Suprapubic skin (tissue), 4 donors: Measurements from ENCODE around the gene HLA-A. TPM values are rescaled to one million over a fixed set of nuclear protein-coding genes. Genes with fewer than 3 reads are reported as not detected.

Experiments used
- DNase-seq, 2 donors: peaks; one replicate each; pipeline ENCODE4 v3.0.0-alpha.2; 2019; ENCODE audit warnings: low spot score in 2 of 2
- H3K27ac ChIP-seq: fragments of 200-600 bp; sonication (generic); one replicate; pipeline ENCODE4 v1.5.1; 2019
- H3K27me3 ChIP-seq: fragments of 200-600 bp; sonication (generic); one replicate; pipeline ENCODE4 v1.5.1; 2019
- H3K36me3 ChIP-seq: fragments of 200-600 bp; sonication (generic); one replicate; pipeline ENCODE4 v1.5.1; 2019
- H3K4me1 ChIP-seq: fragments of 200-600 bp; sonication (generic); one replicate; pipeline ENCODE4 v1.5.1; 2019
- H3K4me3 ChIP-seq: fragments of 200-600 bp; sonication (generic); one replicate; pipeline ENCODE4 v1.5.1; 2019; ENCODE audit warnings: mild to moderate bottlenecking
- H3K9me3 ChIP-seq: fragments of 200-600 bp; sonication (generic); one replicate; pipeline ENCODE4 v1.5.1; 2019
- EP300 ChIP-seq: sonication (generic); formaldehyde crosslinking; IDR thresholded peaks from one replicate; pipeline ENCODE4 v1.6.1; 2017; ENCODE audit warnings: antibody characterized with exemption
- POLR2A ChIP-seq, 2 donors: fragments of 450-650 bp; IDR thresholded peaks; one replicate each; pipeline ENCODE4 v1.6.1; 2017; ENCODE audit warnings: antibody characterized with exemption in 2 of 2, mild to moderate bottlenecking in 2 of 2, moderate library complexity in 2 of 2
- POLR2AphosphoS5 ChIP-seq, 3 donors: sonication (generic); formaldehyde crosslinking; IDR thresholded peaks; one replicate each; pipeline ENCODE4 v1.6.1; 2017; ENCODE audit warnings: antibody characterized with exemption in 3 of 3
- WGBS: methylation state at CpG from one replicate; pipeline ENCODE4 v1.1.5; 2018; 5-methylcytosine and 5-hydroxymethylcytosine counted together
- total RNA-seq, 4 donors: library from RNA; depleted of rRNA; stranded (reverse); fragments of >200 nt; gene quantifications; one replicate each; pipeline ENCODE4 v1.1.0, GENCODE V29; 2016
- TF ChIP-seq, protein P1 (sequence below), 2 donors: fragments of 200-600 bp in 1 of 2; fragments of 450-650 bp in 1 of 2; sonication (generic) in 1 of 2; IDR thresholded peaks; one replicate each; pipeline ENCODE4 v1.5.1; 2016 to 2019; ENCODE audit warnings: antibody characterized with exemption in 2 of 2, mild to moderate bottlenecking in 1 of 2, moderate library complexity in 1 of 2

HLA-A gene
- total RNA-seq, 4 donors from 2014 or later, result 455 to 546 (median 499) TPM

DNA sequence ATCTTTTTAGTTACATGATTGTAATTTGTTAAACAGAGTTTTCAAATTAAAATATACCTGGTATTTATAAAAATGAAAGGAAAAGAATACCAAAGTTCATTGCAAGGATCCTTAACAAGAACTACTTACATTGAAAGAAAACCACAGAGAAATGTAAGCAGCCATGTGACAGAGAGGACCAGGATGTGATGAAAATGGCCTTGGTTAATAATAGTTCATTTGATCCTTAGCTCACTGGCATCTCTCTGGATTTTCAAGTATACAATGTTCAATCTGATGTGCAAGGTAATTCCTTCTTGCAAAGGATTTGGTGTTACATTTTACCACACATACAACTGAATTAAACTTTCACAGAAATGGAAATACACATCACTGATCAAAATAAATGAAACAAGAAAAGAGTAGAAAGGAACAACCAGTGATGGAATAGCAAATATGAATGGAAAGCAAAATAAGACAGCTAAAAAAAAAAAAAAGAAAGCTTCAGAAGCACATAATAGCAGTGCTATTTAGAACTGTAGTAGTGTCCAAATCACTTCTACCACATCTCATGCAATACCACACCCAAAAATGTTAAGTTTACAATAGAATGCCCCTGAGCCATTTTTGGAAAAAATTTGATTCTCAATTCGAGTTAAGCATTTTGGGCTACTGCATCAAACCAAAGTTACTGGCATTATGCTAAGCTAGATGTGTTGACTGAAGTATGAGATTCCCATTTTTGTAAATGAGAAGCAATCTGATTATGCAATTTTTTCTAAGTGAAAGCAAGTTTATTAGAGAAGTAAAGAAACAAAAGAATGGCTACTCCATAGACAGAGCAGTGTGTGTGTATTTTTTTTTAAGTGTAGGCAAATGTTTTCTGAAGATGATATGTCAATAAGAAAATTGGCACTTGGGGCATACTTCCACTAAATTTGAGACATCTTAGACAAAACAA lies 22.6 kb upstream of the HLA-A start:
- no peaks in the 10 kb centered on the region for H3K27me3 ChIP-seq
- DNase-seq, result no peak
- no CpG with 5 or more reads among the region's 1 CpG for WGBS
- no peak for TF ChIP-seq EP300
- no peak for TF ChIP-seq POLR2AphosphoS5 (IDR thresholded peaks at IDR 0.05)
- TF ChIP-seq, protein P1, sequence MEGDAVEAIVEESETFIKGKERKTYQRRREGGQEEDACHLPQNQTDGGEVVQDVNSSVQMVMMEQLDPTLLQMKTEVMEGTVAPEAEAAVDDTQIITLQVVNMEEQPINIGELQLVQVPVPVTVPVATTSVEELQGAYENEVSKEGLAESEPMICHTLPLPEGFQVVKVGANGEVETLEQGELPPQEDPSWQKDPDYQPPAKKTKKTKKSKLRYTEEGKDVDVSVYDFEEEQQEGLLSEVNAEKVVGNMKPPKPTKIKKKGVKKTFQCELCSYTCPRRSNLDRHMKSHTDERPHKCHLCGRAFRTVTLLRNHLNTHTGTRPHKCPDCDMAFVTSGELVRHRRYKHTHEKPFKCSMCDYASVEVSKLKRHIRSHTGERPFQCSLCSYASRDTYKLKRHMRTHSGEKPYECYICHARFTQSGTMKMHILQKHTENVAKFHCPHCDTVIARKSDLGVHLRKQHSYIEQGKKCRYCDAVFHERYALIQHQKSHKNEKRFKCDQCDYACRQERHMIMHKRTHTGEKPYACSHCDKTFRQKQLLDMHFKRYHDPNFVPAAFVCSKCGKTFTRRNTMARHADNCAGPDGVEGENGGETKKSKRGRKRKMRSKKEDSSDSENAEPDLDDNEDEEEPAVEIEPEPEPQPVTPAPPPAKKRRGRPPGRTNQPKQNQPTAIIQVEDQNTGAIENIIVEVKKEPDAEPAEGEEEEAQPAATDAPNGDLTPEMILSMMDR (IDR thresholded peaks at IDR 0.05), result no peak
- no peak for TF ChIP-seq POLR2A (IDR thresholded peaks at IDR 0.05)
- H3K36me3 ChIP-seq, result no peaks in the 10 kb centered on the region
- no peaks in the 10 kb centered on the region for H3K4me1 ChIP-seq
- H3K27ac ChIP-seq, result no peak overlapping the region
- no peak overlapping the region for H3K4me3 ChIP-seq
- H3K9me3 ChIP-seq, result no peaks in the 10 kb centered on the region

DNA sequence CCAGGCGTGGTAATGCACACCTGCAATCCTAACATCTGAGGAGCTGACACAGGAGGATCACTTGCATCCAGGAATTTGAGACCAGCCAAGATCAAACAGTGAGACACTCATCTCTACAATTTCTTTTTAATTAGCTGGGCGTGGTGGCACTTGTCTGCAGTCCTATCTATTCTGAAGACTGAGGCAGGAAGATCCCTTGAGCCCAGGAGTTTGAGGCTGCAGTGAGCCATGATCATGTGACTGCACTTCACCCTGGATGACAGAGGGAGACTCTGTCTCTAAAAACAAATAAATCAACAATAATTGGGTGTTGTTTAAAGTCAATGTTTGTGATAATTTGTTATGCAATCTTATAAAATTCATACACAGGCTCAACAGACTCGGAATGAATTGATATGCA lies 18.0 kb upstream of the HLA-A start:
- Histone ChIP-seq H3K27me3 (no peaks in the 10 kb centered on the region), H3K36me3 (no peaks in the 10 kb centered on the region), H3K4me1 (no peaks in the 10 kb centered on the region), H3K27ac (no peak overlapping the region), H3K9me3 (no peaks in the 10 kb centered on the region), H3K4me3 (no peak overlapping the region)
- DNase-seq, result no peak
- TF ChIP-seq EP300 (no peak), POLR2AphosphoS5 (IDR thresholded peaks at IDR 0.05) (no peak), POLR2A (IDR thresholded peaks at IDR 0.05) (no peak)
- TF ChIP-seq, protein P1 (IDR thresholded peaks at IDR 0.05), result no peak
- no CpG with 5 or more reads among the region's 3 CpGs for WGBS

DNA sequence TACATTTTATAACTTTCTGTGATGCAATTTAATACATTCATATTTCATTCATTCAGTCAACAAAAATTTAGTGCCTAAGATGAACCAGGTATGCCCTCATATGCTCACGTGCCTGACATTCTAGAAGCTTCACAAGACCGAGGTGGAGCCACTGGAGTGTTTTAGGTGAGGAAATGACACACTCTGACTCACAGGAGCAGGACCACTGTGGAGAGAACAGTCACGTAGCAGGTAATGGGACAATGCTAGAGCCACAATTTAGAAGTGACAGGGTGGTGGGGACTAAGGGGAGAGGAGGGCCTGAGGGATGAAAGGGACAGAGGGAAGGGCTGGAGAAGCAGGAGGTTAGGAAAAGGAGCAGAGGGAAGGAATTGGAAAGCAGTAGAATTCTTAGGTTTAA lies 17.6 kb upstream of the HLA-A start:
- Histone ChIP-seq H3K4me1 (no peaks in the 10 kb centered on the region), H3K9me3 (no peaks in the 10 kb centered on the region), H3K27ac (no peak overlapping the region), H3K36me3 (no peaks in the 10 kb centered on the region), H3K27me3 (no peaks in the 10 kb centered on the region), H3K4me3 (no peak overlapping the region)
- TF ChIP-seq POLR2AphosphoS5 (IDR thresholded peaks at IDR 0.05), result no peak
- WGBS, result no CpG with 5 or more reads among the region's 3 CpGs
- no peak for DNase-seq

DNA sequence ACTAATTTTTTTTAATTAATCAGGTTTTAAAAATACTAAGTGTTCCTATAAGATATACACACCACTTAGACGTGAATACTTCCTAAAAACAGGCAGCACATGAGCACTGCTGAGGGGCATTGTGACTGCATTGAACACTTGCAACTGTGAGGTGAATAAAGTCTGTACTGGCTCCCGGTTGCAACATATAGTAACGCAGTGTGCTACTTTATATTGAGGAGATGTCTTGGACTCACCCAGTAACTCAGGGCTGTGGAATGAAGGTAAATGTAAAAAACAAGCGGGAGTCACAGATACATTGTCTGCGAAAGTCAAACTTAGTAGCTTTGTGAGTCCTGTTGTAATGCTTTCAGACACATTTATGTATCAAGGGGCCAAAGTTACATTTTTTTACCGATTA lies 17.0 kb upstream of the HLA-A start:
- no peaks in the 10 kb centered on the region for H3K36me3 ChIP-seq
- no peaks in the 10 kb centered on the region for H3K4me1 ChIP-seq
- H3K27ac ChIP-seq, result no peak overlapping the region

DNA sequence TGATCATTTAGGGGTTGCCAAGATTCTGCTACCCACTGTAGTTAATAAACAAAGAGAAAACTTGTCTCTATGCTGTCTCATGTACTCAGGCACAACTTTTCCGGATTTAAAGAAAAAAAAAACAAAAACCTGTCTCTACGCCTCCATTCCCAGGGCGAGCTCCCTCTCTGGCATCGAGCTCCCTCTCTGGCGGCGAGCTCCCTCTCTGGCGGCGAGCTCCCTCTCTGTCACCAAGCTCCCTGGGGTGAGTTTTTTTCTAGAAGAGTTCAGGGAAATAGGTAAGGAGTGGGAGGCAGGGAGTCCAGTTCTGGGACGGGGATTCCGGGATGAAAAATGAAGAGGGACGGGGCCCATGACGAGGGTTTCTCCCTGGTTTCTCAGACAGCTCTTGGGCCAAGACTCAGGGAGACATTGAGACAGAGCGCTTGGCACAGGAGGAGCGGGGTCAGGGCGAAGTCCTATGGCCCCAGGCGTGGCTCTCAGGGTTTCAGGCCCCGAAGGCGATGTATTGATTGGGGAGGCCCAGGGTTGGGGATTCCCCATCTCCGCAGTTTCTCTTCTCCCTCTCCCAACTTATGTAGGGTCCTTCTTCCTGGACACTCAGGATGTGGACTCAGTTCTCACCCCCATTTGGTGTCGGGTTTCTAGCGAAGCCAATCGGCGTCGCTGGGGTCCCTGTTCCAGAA lies 16.5 kb upstream of the HLA-A start:
- DNase-seq, result no peak
- no peaks in the 10 kb centered on the region for H3K36me3 ChIP-seq
- whole genome bisulfite sequencing, result no CpG with 5 or more reads among the region's 24 CpGs

More for the DNA sequence above, 17.0 kb upstream of the HLA-A start:
- TF ChIP-seq POLR2A (IDR thresholded peaks at IDR 0.05), result no peak
- TF ChIP-seq POLR2AphosphoS5 (IDR thresholded peaks at IDR 0.05), result no peak
- TF ChIP-seq, protein P1 (IDR thresholded peaks at IDR 0.05), result no peak
- TF ChIP-seq EP300, result no peak
- Histone ChIP-seq H3K27me3 (no peaks in the 10 kb centered on the region), H3K4me3 (no peak overlapping the region), H3K9me3 (no peaks in the 10 kb centered on the region)
- DNase-seq, result no peak
- no CpG with 5 or more reads among the region's 6 CpGs for WGBS

More for the DNA sequence above, 16.5 kb upstream of the HLA-A start:
- peak overlapping the region; percentile 51 for H3K4me3 ChIP-seq
- TF ChIP-seq POLR2A (IDR thresholded peaks at IDR 0.05), result no peak
- no peak for TF ChIP-seq POLR2AphosphoS5 (IDR thresholded peaks at IDR 0.05)
- TF ChIP-seq, protein P1 (IDR thresholded peaks at IDR 0.05), result no peak
- no peak for TF ChIP-seq EP300
- H3K27ac ChIP-seq, result no peak overlapping the region
- H3K27me3 ChIP-seq, result no peaks in the 10 kb centered on the region
- no peaks in the 10 kb centered on the region for H3K9me3 ChIP-seq
- H3K4me1 ChIP-seq, result no peaks in the 10 kb centered on the region
